Subcutaneous abdominal adipose tissue (tissue), 5 donors: ENCODE measurements around the gene ITGB7.

ENCODE experiments used
- H3K27ac ChIP-seq: one replicate; pipeline ENCODE4 v1.7.0; 2013; ENCODE audit warnings: low read depth, mild to moderate bottlenecking, inconsistent platforms, low read length, moderate library complexity
- H3K27me3 ChIP-seq, 5 donors: one replicate each; pipeline ENCODE4 v1.7.0; 2013; ENCODE audit warnings: low read length in 5 of 5, inconsistent platforms in 1 of 5; ENCODE audit not compliant: control insufficient read depth in 5 of 5, insufficient read depth in 4 of 5
- H3K36me3 ChIP-seq, 5 donors: one replicate each; pipeline ENCODE4 v1.7.0; 2013; ENCODE audit warnings: low read length in 5 of 5; ENCODE audit not compliant: control insufficient read depth in 5 of 5, insufficient read depth in 5 of 5
- H3K4me1 ChIP-seq, 5 donors: one replicate each; pipeline ENCODE4 v1.7.0; 2013; ENCODE audit warnings: low read length in 5 of 5, mild to moderate bottlenecking in 3 of 5, moderate library complexity in 1 of 5; ENCODE audit not compliant: control insufficient read depth in 5 of 5, insufficient read depth in 5 of 5
- H3K4me3 ChIP-seq, 5 donors: one replicate each; pipeline ENCODE4 v1.7.0; 2013; ENCODE audit warnings: low read length in 5 of 5, low read depth in 1 of 5
- H3K9ac ChIP-seq, 5 donors: one replicate each; pipeline ENCODE4 v1.7.0; 2013; ENCODE audit warnings: low read length in 5 of 5, mild to moderate bottlenecking in 4 of 5, moderate library complexity in 3 of 5
- H3K9me3 ChIP-seq, 5 donors: one replicate each; pipeline ENCODE4 v1.7.0; 2013; ENCODE audit warnings: low read length in 5 of 5; ENCODE audit not compliant: control insufficient read depth in 5 of 5
- donor health status: healthy.
- donor health status: healthy.
- donor health status: healthy.
- donor health status: healthy.
- donor health status: healthy.

Gene ITGB7

GRCh38 chr12:53217931-53218307 lies 10.9 kb upstream of the ITGB7 start:
- peak overlapping the region; percentile 11 to 96 (median 72) for H3K4me3 ChIP-seq
- no peaks in the 10 kb centered on the region for H3K9me3 ChIP-seq
- H3K27ac ChIP-seq: peak overlapping the region; percentile 100
- peaks cover 20 to 90% (median 82%) of the 10 kb centered on the region in 5 donors for H3K4me1 ChIP-seq
- H3K27me3 ChIP-seq: no peaks in the 10 kb centered on the region
- H3K9ac ChIP-seq: peak overlapping the region in 4 of 5 donors; percentile 38 to 68 (median 55)
- H3K36me3 ChIP-seq: peaks cover 0 to 29% (median 24%) of the 10 kb centered on the region in 5 donors

DNA sequence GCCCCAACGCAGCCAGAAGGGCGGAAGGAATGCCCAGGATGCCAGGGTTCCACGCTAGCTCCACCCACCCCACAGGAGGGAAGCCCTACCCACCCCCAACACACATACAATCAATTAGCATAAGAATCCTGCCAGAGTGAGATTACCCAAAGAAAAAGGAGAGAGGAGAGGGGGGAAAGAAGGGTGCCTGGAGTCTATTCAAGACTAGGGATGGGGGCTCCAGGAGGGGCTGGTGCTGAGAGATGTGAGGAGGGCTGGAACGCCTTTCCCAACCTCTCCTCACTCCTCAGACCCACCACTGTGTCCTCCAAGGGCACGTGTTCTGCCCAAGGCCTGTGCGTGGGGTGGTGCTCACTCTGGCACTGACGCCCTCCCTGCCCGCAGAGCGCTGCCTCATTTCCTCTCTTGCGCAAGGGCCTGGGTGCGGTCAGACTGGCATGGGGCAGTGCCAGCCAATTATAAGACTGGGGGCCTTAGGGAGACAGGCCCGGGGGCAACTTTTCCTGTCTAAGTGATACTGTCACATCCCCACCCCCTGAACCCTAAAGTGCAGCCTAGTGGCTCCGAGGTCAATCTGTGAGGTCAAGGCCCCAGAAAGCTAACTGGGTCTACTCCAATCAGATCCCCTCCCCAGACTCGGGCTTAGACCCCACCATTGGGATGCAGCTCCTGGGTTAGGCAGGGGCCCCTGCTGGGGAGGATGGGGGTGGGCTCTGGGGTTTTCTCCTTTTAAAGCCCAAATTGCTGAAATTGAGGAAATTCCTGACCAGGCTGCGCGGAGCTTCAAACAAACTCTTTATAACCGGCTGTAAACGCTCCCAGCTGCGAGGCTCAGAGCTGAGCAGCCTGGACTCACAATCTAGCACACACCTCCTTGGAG lies 10.2 kb upstream of the ITGB7 start:
- H3K4me1 ChIP-seq: peaks cover 20 to 83% (median 76%) of the 10 kb centered on the region in 5 donors
- H3K27ac ChIP-seq: peak overlapping the region; percentile 100
- no peaks in the 10 kb centered on the region for H3K27me3 ChIP-seq
- H3K9ac ChIP-seq: peak overlapping the region in 4 of 5 donors; percentile 32 to 68 (median 55)
- no peaks in the 10 kb centered on the region for H3K9me3 ChIP-seq
- peaks cover 0 to 35% (median 30%) of the 10 kb centered on the region in 5 donors for H3K36me3 ChIP-seq
- peak overlapping the region; percentile 11 to 96 (median 72) for H3K4me3 ChIP-seq

DNA sequence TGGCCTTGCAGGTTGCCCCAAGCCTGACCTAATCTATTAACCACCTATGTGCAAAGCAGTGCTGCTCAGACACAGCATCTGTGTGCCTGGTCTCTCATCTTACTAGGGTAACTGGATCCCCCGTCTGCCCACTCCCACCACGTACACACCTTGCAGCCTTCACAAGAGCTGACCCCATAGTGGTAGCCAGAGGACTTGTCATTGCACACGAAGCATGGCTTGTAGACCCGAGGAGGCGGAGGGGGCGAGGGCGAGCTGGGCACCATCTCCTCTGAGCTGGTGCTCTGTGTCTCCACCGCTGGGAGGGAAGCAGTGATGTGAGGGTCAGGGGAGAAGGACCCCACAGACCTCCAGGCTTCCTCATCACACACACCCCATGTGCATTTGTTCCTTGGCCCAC lies 8.4 kb upstream of the ITGB7 start:
- Histone ChIP-seq H3K9ac (no peak overlapping the region), H3K27me3 (no peaks in the 10 kb centered on the region), H3K36me3 (peaks cover 3 to 53% (median 48%) of the 10 kb centered on the region in 5 donors), H3K27ac (peak overlapping the region; percentile 100), H3K4me3 (peak overlapping the region in 1 of 5 donors; percentile 33), H3K4me1 (peaks cover 18 to 71% (median 66%) of the 10 kb centered on the region in 5 donors), H3K9me3 (no peaks in the 10 kb centered on the region)

DNA sequence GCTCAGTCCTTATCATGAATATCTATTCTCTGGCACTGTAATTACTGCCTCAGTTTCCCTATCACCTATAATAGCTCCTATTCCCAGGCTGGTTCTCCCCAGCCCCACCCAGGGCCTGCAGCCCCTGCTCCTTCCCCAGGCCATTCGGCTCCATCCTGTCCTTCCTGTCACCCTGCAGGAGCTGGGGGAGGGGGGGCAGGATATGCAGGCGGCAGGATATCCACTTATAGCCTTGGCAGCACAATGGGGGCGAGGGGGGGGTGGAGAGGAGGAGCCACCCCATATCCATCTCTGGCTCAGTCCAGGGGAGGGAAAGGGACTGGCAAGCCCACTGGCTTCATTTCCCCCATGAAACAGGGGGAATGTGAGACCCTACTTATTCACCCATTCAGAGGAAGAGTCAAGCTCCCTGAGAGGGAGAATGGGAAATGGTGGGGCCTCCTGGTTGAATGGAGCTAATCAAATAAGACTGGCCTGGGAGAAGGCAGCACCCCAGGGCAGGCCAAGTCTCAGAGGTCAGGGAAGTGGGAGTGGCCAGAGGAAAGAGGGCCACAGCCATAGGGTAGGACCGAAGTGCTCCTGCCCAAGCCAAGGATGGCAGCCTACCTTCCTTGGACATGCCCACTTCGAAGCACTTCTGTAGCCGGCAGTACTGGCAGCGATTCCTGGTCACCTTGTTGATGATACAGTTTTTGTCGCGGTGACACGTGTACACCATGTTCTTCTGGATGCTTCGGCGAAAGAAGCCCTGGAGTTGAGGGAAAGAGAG lies 7.8 kb upstream of the ITGB7 start:
- peak overlapping the region; percentile 100 for H3K27ac ChIP-seq
- no peaks in the 10 kb centered on the region for H3K9me3 ChIP-seq
- H3K4me1 ChIP-seq: peaks cover 18 to 68% (median 63%) of the 10 kb centered on the region in 5 donors
- H3K4me3 ChIP-seq: peak overlapping the region in 3 of 5 donors; percentile 9 to 33 (median 29)
- H3K9ac ChIP-seq: peak overlapping the region in 1 of 5 donors; percentile 6
- H3K27me3 ChIP-seq: no peaks in the 10 kb centered on the region
- H3K36me3 ChIP-seq: peaks cover 3 to 57% (median 53%) of the 10 kb centered on the region in 5 donors

- Histone ChIP-seq H3K4me1 (peaks cover 17 to 66% (median 60%) of the 10 kb centered on the region in 5 donors), H3K27me3 (no peaks in the 10 kb centered on the region), H3K36me3 (peaks cover 3 to 57% (median 53%) of the 10 kb centered on the region in 5 donors), H3K4me3 (peak overlapping the region in 3 of 5 donors; percentile 0 to 29 (median 9)), H3K27ac (peak overlapping the region; percentile 100), H3K9ac (peak overlapping the region in 1 of 5 donors; percentile 6), H3K9me3 (no peaks in the 10 kb centered on the region)
Observed at GRCh38 chr12:53214221-53214620, 7.2 kb upstream of the ITGB7 start.

- no peaks in the 10 kb centered on the region for H3K27me3 ChIP-seq
- H3K9me3 ChIP-seq: no peaks in the 10 kb centered on the region
- H3K4me3 ChIP-seq: no peak overlapping the region
- H3K4me1 ChIP-seq: peaks cover 17 to 67% (median 62%) of the 10 kb centered on the region in 5 donors
- H3K27ac ChIP-seq: no peak overlapping the region
- no peak overlapping the region for H3K9ac ChIP-seq
- peaks cover 3 to 57% (median 53%) of the 10 kb centered on the region in 5 donors for H3K36me3 ChIP-seq
Observed at GRCh38 chr12:53213348-53213747, 6.3 kb upstream of the ITGB7 start.

GRCh38 chr12:53212931-53213330 lies 5.9 kb upstream of the ITGB7 start:
- H3K9me3 ChIP-seq: no peaks in the 10 kb centered on the region
- H3K4me3 ChIP-seq: no peak overlapping the region
- H3K9ac ChIP-seq: no peak overlapping the region
- peaks cover 16 to 65% (median 61%) of the 10 kb centered on the region in 5 donors for H3K4me1 ChIP-seq
- peaks cover 3 to 57% (median 53%) of the 10 kb centered on the region in 5 donors for H3K36me3 ChIP-seq
- no peak overlapping the region for H3K27ac ChIP-seq
- H3K27me3 ChIP-seq: no peaks in the 10 kb centered on the region

DNA sequence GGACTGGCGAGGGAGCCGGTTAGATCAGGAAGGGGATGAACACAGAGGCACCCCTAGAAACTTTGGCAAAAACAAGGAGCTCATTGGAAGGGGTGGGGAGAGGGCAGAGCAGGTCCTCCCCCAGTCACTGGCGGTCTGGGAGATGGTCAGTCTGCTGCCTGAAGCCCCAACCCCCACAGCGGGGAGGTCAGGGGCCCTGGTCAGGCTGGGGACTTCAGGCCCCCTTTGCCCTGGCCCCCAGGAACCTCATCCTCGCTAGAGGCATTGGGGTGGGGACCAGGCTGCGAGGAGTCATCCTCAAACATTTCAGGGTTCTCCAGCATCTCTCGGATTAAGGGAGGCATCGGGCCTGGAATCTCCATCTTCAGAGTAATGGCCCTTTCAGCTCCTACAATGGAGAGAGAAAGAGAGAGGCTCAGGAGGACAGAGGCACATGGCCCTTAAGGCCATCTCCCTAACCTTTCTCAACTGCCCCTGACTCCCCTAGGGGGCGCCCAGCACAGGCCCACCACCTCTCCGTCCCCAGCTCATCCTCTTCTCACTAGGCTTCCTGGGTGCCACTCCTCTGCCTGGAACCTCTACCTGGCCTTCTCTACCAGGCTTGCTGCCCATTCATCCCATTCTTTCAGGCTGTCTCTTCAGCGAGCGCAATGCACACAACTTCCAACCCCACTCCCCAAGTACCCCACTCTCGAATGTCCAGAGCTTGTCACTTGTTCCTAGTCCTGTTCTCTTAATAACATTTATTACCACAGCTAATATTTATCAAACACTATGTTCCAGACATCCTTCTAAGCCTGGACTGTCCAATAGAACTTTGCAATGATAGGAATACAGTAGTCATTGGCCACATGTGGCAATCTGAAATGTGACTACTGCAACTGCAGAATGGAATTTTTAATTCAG lies 4.7 kb upstream of the ITGB7 start:
- peaks cover 14 to 58% (median 52%) of the 10 kb centered on the region in 5 donors for H3K4me1 ChIP-seq
- H3K27me3 ChIP-seq: no peaks in the 10 kb centered on the region
- H3K27ac ChIP-seq: no peak overlapping the region

GRCh38 chr12:53210843-53211242 lies 3.8 kb upstream of the ITGB7 start:
- Histone ChIP-seq H3K4me3 (no peak overlapping the region), H3K9ac (no peak overlapping the region), H3K27ac (no peak overlapping the region), H3K36me3 (peaks cover 3 to 57% (median 53%) of the 10 kb centered on the region in 5 donors), H3K27me3 (no peaks in the 10 kb centered on the region), H3K9me3 (no peaks in the 10 kb centered on the region), H3K4me1 (peaks cover 7 to 58% (median 50%) of the 10 kb centered on the region in 5 donors)

More for the DNA sequence above, 4.7 kb upstream of the ITGB7 start:
- Histone ChIP-seq H3K9ac (no peak overlapping the region), H3K4me3 (no peak overlapping the region), H3K9me3 (no peaks in the 10 kb centered on the region), H3K36me3 (peaks cover 3 to 57% (median 53%) of the 10 kb centered on the region in 5 donors)
